ENCODE measurements around the gene GINS3.
"Not testable (repeated sequence)": the region's sequence is repeated elsewhere in the genome, so short reads cannot be mapped to it uniquely, and the experiment has no call there.

GINS3 gene

GRCh38 chr16:58411736-58412614, 19.7 kb downstream of the GINS3 start:
- no peak for DNase-seq (ENCODE audit: insufficient read length, low spot score)
- no peak for TF ChIP-seq TAF1 (IDR thresholded peaks at IDR 0.05; ENCODE audit: low read depth, low read length)
- no peak for TF ChIP-seq POLR2A (IDR thresholded peaks at IDR 0.05; ENCODE audit: low read depth, low read length)
- TF ChIP-seq SPI1 (IDR thresholded peaks at IDR 0.05; ENCODE audit: low read depth, low read length): no peak
- no peak for TF ChIP-seq POLR2AphosphoS5 (IDR thresholded peaks at IDR 0.05; ENCODE audit: low read depth, low read length)
- no peak for TF ChIP-seq PAX5 (IDR thresholded peaks at IDR 0.05; ENCODE audit: insufficient read depth, low read length, severe bottlenecking)
- no peak for TF ChIP-seq POU2F2 (IDR thresholded peaks at IDR 0.05; ENCODE audit: low read depth, low read length)
- FAIRE-seq: no peak

- DNase-seq (ENCODE audit: insufficient read length, low spot score); FAIRE-seq: not testable (repeated sequence)
Measured at GRCh38 chr16:58412615-58412970, 20.3 kb downstream of the GINS3 start.

GRCh38 chr16:58413359-58413758, 21.1 kb downstream of the GINS3 start:
- TF ChIP-seq TAF1 (IDR thresholded peaks at IDR 0.05; ENCODE audit: low read depth, low read length) (no peak), POU2F2 (IDR thresholded peaks at IDR 0.05; ENCODE audit: low read depth, low read length) (no peak), POLR2A (IDR thresholded peaks at IDR 0.05; ENCODE audit: low read depth, low read length) (no peak), POLR2AphosphoS5 (IDR thresholded peaks at IDR 0.05; ENCODE audit: low read depth, low read length) (no peak), SPI1 (IDR thresholded peaks at IDR 0.05; ENCODE audit: low read depth, low read length) (no peak), PAX5 (IDR thresholded peaks at IDR 0.05; ENCODE audit: insufficient read depth, low read length, severe bottlenecking) (no peak)
- FAIRE-seq: no peak
- no peak for DNase-seq (ENCODE audit: insufficient read length, low spot score)

- TF ChIP-seq POU2F2 (IDR thresholded peaks at IDR 0.05; ENCODE audit: low read depth, low read length): no peak
- TF ChIP-seq SPI1 (IDR thresholded peaks at IDR 0.05; ENCODE audit: low read depth, low read length): no peak
- no peak for TF ChIP-seq POLR2AphosphoS5 (IDR thresholded peaks at IDR 0.05; ENCODE audit: low read depth, low read length)
- TF ChIP-seq PAX5 (IDR thresholded peaks at IDR 0.05; ENCODE audit: insufficient read depth, low read length, severe bottlenecking): no peak
- no peak for TF ChIP-seq TAF1 (IDR thresholded peaks at IDR 0.05; ENCODE audit: low read depth, low read length)
- no peak for TF ChIP-seq POLR2A (IDR thresholded peaks at IDR 0.05; ENCODE audit: low read depth, low read length)
- no peak for FAIRE-seq
- no peak for DNase-seq (ENCODE audit: insufficient read length, low spot score)
Measured at GRCh38 chr16:58415003-58415402, 22.7 kb downstream of the GINS3 start.

- not testable (repeated sequence) for FAIRE-seq; DNase-seq (ENCODE audit: insufficient read length, low spot score)
Measured at GRCh38 chr16:58415961-58416360, 23.7 kb downstream of the GINS3 start.

GRCh38 chr16:58417035-58417434, 24.8 kb downstream of the GINS3 start:
- no peak for TF ChIP-seq POU2F2 (IDR thresholded peaks at IDR 0.05; ENCODE audit: low read depth, low read length)
- TF ChIP-seq PAX5 (IDR thresholded peaks at IDR 0.05; ENCODE audit: insufficient read depth, low read length, severe bottlenecking): no peak
- no peak for TF ChIP-seq POLR2AphosphoS5 (IDR thresholded peaks at IDR 0.05; ENCODE audit: low read depth, low read length)
- TF ChIP-seq SPI1 (IDR thresholded peaks at IDR 0.05; ENCODE audit: low read depth, low read length): no peak
- TF ChIP-seq TAF1 (IDR thresholded peaks at IDR 0.05; ENCODE audit: low read depth, low read length): no peak
- no peak for TF ChIP-seq POLR2A (IDR thresholded peaks at IDR 0.05; ENCODE audit: low read depth, low read length)
- FAIRE-seq: peak; percentile 26
- no peak for DNase-seq (ENCODE audit: insufficient read length, low spot score)

- TF ChIP-seq POLR2A (IDR thresholded peaks at IDR 0.05; ENCODE audit: low read depth, low read length): no peak
- no peak for TF ChIP-seq TAF1 (IDR thresholded peaks at IDR 0.05; ENCODE audit: low read depth, low read length)
- no peak for TF ChIP-seq POU2F2 (IDR thresholded peaks at IDR 0.05; ENCODE audit: low read depth, low read length)
- no peak for TF ChIP-seq PAX5 (IDR thresholded peaks at IDR 0.05; ENCODE audit: insufficient read depth, low read length, severe bottlenecking)
- no peak for TF ChIP-seq SPI1 (IDR thresholded peaks at IDR 0.05; ENCODE audit: low read depth, low read length)
- no peak for TF ChIP-seq POLR2AphosphoS5 (IDR thresholded peaks at IDR 0.05; ENCODE audit: low read depth, low read length)
- FAIRE-seq (peak; percentile 82), DNase-seq (ENCODE audit: insufficient read length, low spot score) (no peak)
Measured at GRCh38 chr16:58417600-58417999, 25.3 kb downstream of the GINS3 start.

GRCh38 chr16:58418026-58418425, 25.8 kb downstream of the GINS3 start:
- no peak for TF ChIP-seq SPI1 (IDR thresholded peaks at IDR 0.05; ENCODE audit: low read depth, low read length)
- TF ChIP-seq TAF1 (IDR thresholded peaks at IDR 0.05; ENCODE audit: low read depth, low read length): no peak
- TF ChIP-seq POU2F2 (IDR thresholded peaks at IDR 0.05; ENCODE audit: low read depth, low read length): no peak
- TF ChIP-seq POLR2A (IDR thresholded peaks at IDR 0.05; ENCODE audit: low read depth, low read length): no peak
- TF ChIP-seq POLR2AphosphoS5 (IDR thresholded peaks at IDR 0.05; ENCODE audit: low read depth, low read length): no peak
- no peak for TF ChIP-seq PAX5 (IDR thresholded peaks at IDR 0.05; ENCODE audit: insufficient read depth, low read length, severe bottlenecking)
- FAIRE-seq (no peak), DNase-seq (ENCODE audit: insufficient read length, low spot score) (no peak)

GRCh38 chr16:58418601-58419000, 26.3 kb downstream of the GINS3 start:
- DNase-seq (ENCODE audit: insufficient read length, low spot score): no peak
- peak; percentile 28; the same call in 1 of the 2 replicates for TF ChIP-seq SPI1 (IDR thresholded peaks at IDR 0.05; ENCODE audit: low read depth, low read length)
- no peak for TF ChIP-seq PAX5 (IDR thresholded peaks at IDR 0.05; ENCODE audit: insufficient read depth, low read length, severe bottlenecking)
- FAIRE-seq: peak; percentile 65

GRCh38 chr16:58419241-58419990, 27.1 kb downstream of the GINS3 start:
- TF ChIP-seq PAX5 (IDR thresholded peaks at IDR 0.05; ENCODE audit: insufficient read depth, low read length, severe bottlenecking) (no peak), POLR2A (IDR thresholded peaks at IDR 0.05; ENCODE audit: low read depth, low read length) (no peak), POLR2AphosphoS5 (IDR thresholded peaks at IDR 0.05; ENCODE audit: low read depth, low read length) (no peak), SPI1 (IDR thresholded peaks at IDR 0.05; ENCODE audit: low read depth, low read length) (peak; percentile 45; the same call in 1 of the 2 replicates), TAF1 (IDR thresholded peaks at IDR 0.05; ENCODE audit: low read depth, low read length) (no peak)
- no peak for FAIRE-seq
- no peak for DNase-seq (ENCODE audit: insufficient read length, low spot score)

Measured in GM12891 (cell line).